PC-3 (cell line): ENCODE measurements around the gene EVPL. TPM values are rescaled to one million over a fixed set of nuclear protein-coding genes. Genes with fewer than 3 reads are reported as not detected.

Experiments
- ATAC-seq: fragments of 200-7000 bp; cut with Tn5 transposase; 2 replicates; pipeline ENCODE4 v1.9.1; 2020; ENCODE audit warnings: mild to moderate bottlenecking, moderate library complexity
- BruUV-seq: library from RNA; stranded (reverse); fragments of 400-500 nt; replicated peaks from 2 replicates; lab custom pipeline; 2021; lab: Mats Ljungman, UMichigan
- CTCF ChIA-PET: fragments of 300-600 bp; sonication (Branson Sonifier 250); formaldehyde crosslinking; loops from one replicate; lab custom pipeline; 2022; ENCODE audit warnings: antibody characterized with exemption; lab: Charles Lee
- POLR2A ChIA-PET: fragments of 300-600 bp; sonication (Branson Sonifier 250); formaldehyde crosslinking; loops from one replicate; lab custom pipeline; 2022; ENCODE audit warnings: antibody characterized with exemption; ENCODE audit not compliant: unreplicated experiment; lab: Charles Lee
- DNase-seq: peaks from one replicate; pipeline ENCODE4 v3.0.0-alpha.2; 2015
- H2AFZ ChIP-seq: fragments of 300-600 bp; sonication (generic); 2 replicates; pipeline ENCODE4 v1.6.0; 2016; ENCODE audit warnings: antibody characterized with exemption, low read length
- H3F3A ChIP-seq: fragments of 300-600 bp; sonication (generic); one replicate; pipeline ENCODE4 v1.6.0; 2017; ENCODE audit warnings: antibody characterized with exemption, low read length, control low read depth, mild to moderate bottlenecking; ENCODE audit not compliant: unreplicated experiment
- H3K27ac ChIP-seq: fragments of 300-600 bp; sonication (generic); 2 replicates; pipeline ENCODE4 v1.5.1; 2016; ENCODE audit warnings: mild to moderate bottlenecking, low read length
- H3K27me3 ChIP-seq: fragments of 300-600 bp; sonication (generic); 2 replicates; pipeline ENCODE4 v1.6.1; 2016; ENCODE audit warnings: low read length, mixed read lengths
- H3K36me3 ChIP-seq: fragments of 300-600 bp; sonication (generic); 2 replicates; pipeline ENCODE4 v1.6.1; 2016; ENCODE audit warnings: low read depth, mixed run types, low read length, mixed read lengths
- H3K4me1 ChIP-seq: fragments of 300-600 bp; sonication (generic); 2 replicates; pipeline ENCODE4 v1.5.1; 2016; ENCODE audit warnings: low read length; ENCODE audit not compliant: insufficient read depth
- H3K4me2 ChIP-seq: fragments of 300-600 bp; sonication (generic); 2 replicates; pipeline ENCODE4 v1.6.0; 2016; ENCODE audit warnings: low read length
- H3K4me3 ChIP-seq: fragments of 300-600 bp; sonication (generic); 2 replicates; pipeline ENCODE4 v1.5.1; 2016; ENCODE audit warnings: mild to moderate bottlenecking, low read length, mixed read lengths
- H3K79me2 ChIP-seq: fragments of 300-600 bp; sonication (generic); 2 replicates; pipeline ENCODE4 v1.6.1; 2017; ENCODE audit warnings: low read length, mixed read lengths
- H3K9ac ChIP-seq: fragments of 300-600 bp; sonication (generic); 2 replicates; pipeline ENCODE4 v1.6.0; 2016; ENCODE audit warnings: mild to moderate bottlenecking, low read length
- H3K9me2 ChIP-seq: fragments of 300-600 bp; sonication (generic); replicated peaks from 2 replicates; pipeline ENCODE4 v1.6.1; 2016; ENCODE audit warnings: mixed run types, low read length, mixed read lengths
- H3K9me3 ChIP-seq: fragments of 300-600 bp; sonication (generic); 2 replicates; pipeline ENCODE4 v1.6.1; 2016; ENCODE audit warnings: low read length, mixed read lengths
- H4K20me1 ChIP-seq: fragments of 300-600 bp; sonication (generic); 2 replicates; pipeline ENCODE4 v1.6.1; 2016; ENCODE audit warnings: low read length, mixed read lengths
- EZH2 ChIP-seq: fragments of 300-600 bp; sonication (generic); IDR thresholded peaks from one replicate; pipeline ENCODE4 v1.6.1; 2017; ENCODE audit warnings: antibody characterized with exemption, mild to moderate bottlenecking, low read length; ENCODE audit not compliant: unreplicated experiment
- EZH2phosphoT487 ChIP-seq: fragments of 300-600 bp; sonication (generic); IDR thresholded peaks from 2 replicates; pipeline ENCODE4 v1.6.1; 2018; ENCODE audit warnings: mild to moderate bottlenecking, antibody characterized with exemption, low read length, borderline replicate concordance
- intact Hi-C: fragments of 100-400 bp; cut with micrococcal nuclease; formaldehyde crosslinking; loops from 2 replicates; pipeline ENCODE4 v1.9.0; 2023
- total RNA-seq: library from RNA; depleted of rRNA; stranded (reverse); fragments of >200 nt; gene quantifications from 2 replicates; pipeline ENCODE4 v1.2.3, GENCODE V29; 2014
- TF ChIP-seq, protein P1 (sequence below): fragments of 300-600 bp; sonication (generic); conservative IDR thresholded peaks from 2 replicates; pipeline ENCODE4 v1.5.1; 2017; ENCODE audit warnings: antibody characterized with exemption, low read depth, mild to moderate bottlenecking, low read length

Gene EVPL
- total RNA-seq, 1 experiment from 2014 or later = 38.8 TPM

- H4K20me1 ChIP-seq = no peaks in the 10 kb centered on the region
- ChIA-PET CTCF (interaction anchor here (1.2 kb wide), 1 partner anchor 19 kb away, joined by 4 read pairs; no protein-coding TSS in a partner anchor), POLR2A (no interaction called here)
- no peaks in the 10 kb centered on the region for H3K9me2 ChIP-seq
- no peak overlapping the region for H3K9ac ChIP-seq
- H3K79me2 ChIP-seq = no peaks in the 10 kb centered on the region
- DNase-seq (no peak), ATAC-seq (no peak)
- H3K27ac ChIP-seq = no peak overlapping the region
- no peaks in the 10 kb centered on the region for H3K27me3 ChIP-seq
- TF ChIP-seq, protein P1, sequence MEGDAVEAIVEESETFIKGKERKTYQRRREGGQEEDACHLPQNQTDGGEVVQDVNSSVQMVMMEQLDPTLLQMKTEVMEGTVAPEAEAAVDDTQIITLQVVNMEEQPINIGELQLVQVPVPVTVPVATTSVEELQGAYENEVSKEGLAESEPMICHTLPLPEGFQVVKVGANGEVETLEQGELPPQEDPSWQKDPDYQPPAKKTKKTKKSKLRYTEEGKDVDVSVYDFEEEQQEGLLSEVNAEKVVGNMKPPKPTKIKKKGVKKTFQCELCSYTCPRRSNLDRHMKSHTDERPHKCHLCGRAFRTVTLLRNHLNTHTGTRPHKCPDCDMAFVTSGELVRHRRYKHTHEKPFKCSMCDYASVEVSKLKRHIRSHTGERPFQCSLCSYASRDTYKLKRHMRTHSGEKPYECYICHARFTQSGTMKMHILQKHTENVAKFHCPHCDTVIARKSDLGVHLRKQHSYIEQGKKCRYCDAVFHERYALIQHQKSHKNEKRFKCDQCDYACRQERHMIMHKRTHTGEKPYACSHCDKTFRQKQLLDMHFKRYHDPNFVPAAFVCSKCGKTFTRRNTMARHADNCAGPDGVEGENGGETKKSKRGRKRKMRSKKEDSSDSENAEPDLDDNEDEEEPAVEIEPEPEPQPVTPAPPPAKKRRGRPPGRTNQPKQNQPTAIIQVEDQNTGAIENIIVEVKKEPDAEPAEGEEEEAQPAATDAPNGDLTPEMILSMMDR = no peak
- no peak for TF ChIP-seq EZH2phosphoT487
- no peak for TF ChIP-seq EZH2
- no peaks in the 10 kb centered on the region for H3K4me1 ChIP-seq
- intact Hi-C loops = no loop called here
- no peaks in the 10 kb centered on the region for H3F3A ChIP-seq
- H3K4me2 ChIP-seq = no peak overlapping the region
- H3K4me3 ChIP-seq = no peak overlapping the region
- H3K36me3 ChIP-seq = no peaks in the 10 kb centered on the region
- BruUV-seq = no TSS peak
- no peak overlapping the region for H2AFZ ChIP-seq
- H3K9me3 ChIP-seq = no peaks in the 10 kb centered on the region
Observed at GRCh38 chr17:76033139-76033538, 6.0 kb upstream of the EVPL start.

GRCh38 chr17:76032780-76033108 is 5.6 kb upstream of the EVPL start:
- H3K36me3 ChIP-seq = no peaks in the 10 kb centered on the region
- ATAC-seq (no peak), DNase-seq (no peak)
- no peak overlapping the region for H2AFZ ChIP-seq
- no peak overlapping the region for H3K9ac ChIP-seq
- no TSS peak for BruUV-seq
- no peaks in the 10 kb centered on the region for H3K9me2 ChIP-seq
- TF ChIP-seq EZH2 (no peak), EZH2phosphoT487 (no peak)
- TF ChIP-seq, protein P1 = no peak
- no peaks in the 10 kb centered on the region for H3K79me2 ChIP-seq
- H3K4me3 ChIP-seq = no peak overlapping the region
- no peaks in the 10 kb centered on the region for H3K9me3 ChIP-seq
- H3F3A ChIP-seq = no peaks in the 10 kb centered on the region
- ChIA-PET POLR2A (no interaction called here), CTCF (interaction anchor here (1.2 kb wide), 1 partner anchor 18 kb away, joined by 4 read pairs; no protein-coding TSS in a partner anchor)
- no peaks in the 10 kb centered on the region for H3K27me3 ChIP-seq
- intact Hi-C loops = no loop called here
- no peak overlapping the region for H3K4me2 ChIP-seq
- H3K4me1 ChIP-seq = peaks cover under 1% of the 10 kb centered on the region
- H3K27ac ChIP-seq = no peak overlapping the region
- no peaks in the 10 kb centered on the region for H4K20me1 ChIP-seq

- H3K27ac ChIP-seq = no peak overlapping the region
- intact Hi-C loops = no loop called here
- H3F3A ChIP-seq = no peaks in the 10 kb centered on the region
- no peaks in the 10 kb centered on the region for H3K9me3 ChIP-seq
- no TSS peak for BruUV-seq
- TF ChIP-seq, protein P1 = peak; percentile 45
- TF ChIP-seq EZH2phosphoT487 (no peak), EZH2 (no peak)
- peaks cover 6% of the 10 kb centered on the region for H3K4me1 ChIP-seq
- no peaks in the 10 kb centered on the region for H3K9me2 ChIP-seq
- DNase-seq = peak; percentile 19
- H3K9ac ChIP-seq = no peak overlapping the region
- no peaks in the 10 kb centered on the region for H4K20me1 ChIP-seq
- H2AFZ ChIP-seq = no peak overlapping the region
- H3K36me3 ChIP-seq = no peaks in the 10 kb centered on the region
- POLR2A ChIA-PET = no interaction called here
- H3K4me3 ChIP-seq = no peak overlapping the region
- ATAC-seq = peak; percentile 10; the same call in 1 of the 2 replicates
- H3K27me3 ChIP-seq = no peaks in the 10 kb centered on the region
- H3K79me2 ChIP-seq = peaks cover under 1% of the 10 kb centered on the region; the same call in 1 of the 2 replicates
- no peak overlapping the region for H3K4me2 ChIP-seq
- CTCF ChIA-PET = interaction anchor here (1.2 kb wide), 1 partner anchor 18 kb away, joined by 4 read pairs; no protein-coding TSS in a partner anchor
Observed at GRCh38 chr17:76032073-76032779, 5.1 kb upstream of the EVPL start.
